Measurements from ENCODE around the gene CMYA5.

DNA sequence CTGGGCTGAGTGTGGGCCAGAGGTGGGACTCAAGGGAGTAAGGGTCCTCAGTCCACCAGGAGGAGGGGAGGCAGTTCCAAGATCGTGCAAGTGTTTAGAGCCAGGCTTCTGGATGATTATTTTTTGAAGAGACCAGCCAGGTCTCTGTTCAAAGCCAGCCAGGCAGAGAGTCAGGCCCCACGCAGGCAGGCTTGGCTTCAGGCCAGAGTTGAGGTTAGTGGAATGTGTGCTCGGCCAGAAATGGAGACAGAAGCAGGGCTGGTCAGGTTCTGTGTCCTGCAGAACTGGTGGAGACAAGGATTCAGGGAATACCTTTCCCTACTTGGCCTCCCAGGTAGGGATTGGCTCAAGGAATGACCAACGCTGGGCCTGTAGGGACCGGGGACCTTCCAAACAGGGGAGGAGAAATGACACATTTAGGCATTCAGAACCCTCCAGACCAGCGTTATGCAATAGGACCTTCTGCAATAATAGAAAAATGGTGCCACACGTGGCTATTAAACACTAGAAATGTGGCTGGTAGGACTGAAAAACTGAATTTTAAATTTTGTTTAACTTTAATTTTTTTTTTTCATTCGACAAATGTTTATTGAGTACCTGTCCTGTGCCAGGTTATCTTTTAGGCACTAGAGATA, 106.2 kb downstream of the CMYA5 start:
- TF ChIP-seq, protein P1, sequence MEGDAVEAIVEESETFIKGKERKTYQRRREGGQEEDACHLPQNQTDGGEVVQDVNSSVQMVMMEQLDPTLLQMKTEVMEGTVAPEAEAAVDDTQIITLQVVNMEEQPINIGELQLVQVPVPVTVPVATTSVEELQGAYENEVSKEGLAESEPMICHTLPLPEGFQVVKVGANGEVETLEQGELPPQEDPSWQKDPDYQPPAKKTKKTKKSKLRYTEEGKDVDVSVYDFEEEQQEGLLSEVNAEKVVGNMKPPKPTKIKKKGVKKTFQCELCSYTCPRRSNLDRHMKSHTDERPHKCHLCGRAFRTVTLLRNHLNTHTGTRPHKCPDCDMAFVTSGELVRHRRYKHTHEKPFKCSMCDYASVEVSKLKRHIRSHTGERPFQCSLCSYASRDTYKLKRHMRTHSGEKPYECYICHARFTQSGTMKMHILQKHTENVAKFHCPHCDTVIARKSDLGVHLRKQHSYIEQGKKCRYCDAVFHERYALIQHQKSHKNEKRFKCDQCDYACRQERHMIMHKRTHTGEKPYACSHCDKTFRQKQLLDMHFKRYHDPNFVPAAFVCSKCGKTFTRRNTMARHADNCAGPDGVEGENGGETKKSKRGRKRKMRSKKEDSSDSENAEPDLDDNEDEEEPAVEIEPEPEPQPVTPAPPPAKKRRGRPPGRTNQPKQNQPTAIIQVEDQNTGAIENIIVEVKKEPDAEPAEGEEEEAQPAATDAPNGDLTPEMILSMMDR (IDR thresholded peaks at IDR 0.05) = no peak
- no peak for TF ChIP-seq POLR2A (IDR thresholded peaks at IDR 0.05)

All from prostate gland (tissue), 2 donors.